LoVo (cell line): ENCODE results near the gene CLEC2D.
"Not testable (repeated sequence)": the region's sequence is repeated elsewhere in the genome, so short reads cannot be mapped to it uniquely, and the experiment has no call there.

Source experiments
- DNase-seq: peaks from one replicate; pipeline ENCODE4 v3.0.0-alpha.2; 2016; ENCODE audit warnings: low spot score

The CLEC2D gene

GRCh38 chr12:9669534-9669933 is at the start of gene CLEC2D:
CLEC2D (plus strand) TSS chr12:9669713; CDS start chr12:9669735, 22 bp downstream.
- no peak for DNase-seq

GRCh38 chr12:9625019-9625418 is 44.5 kb upstream of the CLEC2D start:
- DNase-seq: no peak

GRCh38 chr12:9626291-9626690 is 43.2 kb upstream of the CLEC2D start:
- no peak for DNase-seq

GRCh38 chr12:9626821-9627220 is 42.7 kb upstream of the CLEC2D start:
- no peak for DNase-seq

GRCh38 chr12:9632766-9633165 is 36.7 kb upstream of the CLEC2D start:
- no peak for DNase-seq

GRCh38 chr12:9634177-9634803 is 35.2 kb upstream of the CLEC2D start:
- peak; percentile 46 for DNase-seq

GRCh38 chr12:9634969-9635754 is 34.4 kb upstream of the CLEC2D start:
- DNase-seq: no peak

- no peak for DNase-seq
Measured at GRCh38 chr12:9636150-9636850, 33.2 kb upstream of the CLEC2D start.

GRCh38 chr12:9636851-9637206 is 32.7 kb upstream of the CLEC2D start:
- DNase-seq: no peak

GRCh38 chr12:9640024-9640423 is 29.5 kb upstream of the CLEC2D start:
- DNase-seq: no peak

GRCh38 chr12:9642606-9643265 is 26.8 kb upstream of the CLEC2D start:
- DNase-seq: no peak

- no peak for DNase-seq
Measured at GRCh38 chr12:9643266-9643660, 26.2 kb upstream of the CLEC2D start.

GRCh38 chr12:9644985-9645551 is 24.4 kb upstream of the CLEC2D start:
- DNase-seq: not testable (repeated sequence)

- DNase-seq: no peak
Measured at GRCh38 chr12:9646794-9647781, 22.4 kb upstream of the CLEC2D start.

GRCh38 chr12:9647825-9648700 is 21.4 kb upstream of the CLEC2D start:
- peak; percentile 74 for DNase-seq

- no peak for DNase-seq
Measured at GRCh38 chr12:9648701-9649531, 20.6 kb upstream of the CLEC2D start.

GRCh38 chr12:9649532-9649940 is 20.0 kb upstream of the CLEC2D start:
- DNase-seq: no peak

- DNase-seq: no peak
Measured at GRCh38 chr12:9650151-9650576, 19.3 kb upstream of the CLEC2D start.

GRCh38 chr12:9651265-9651729 is 18.2 kb upstream of the CLEC2D start:
- DNase-seq: no peak
